B cell (primary cell): ENCODE results near the gene SMIM20. TPM values are rescaled to one million over a fixed set of nuclear protein-coding genes. Genes with fewer than 3 reads are reported as not detected.
A peak's percentile ranks its signal among the peaks of the same experiment; 100 is the strongest.

Experiments used
- ATAC-seq: fragments of 200-7000 bp; cut with Tn5 transposase; one replicate; pipeline ENCODE4 v1.10.0; 2021; ENCODE audit warnings: low read depth, mild to moderate bottlenecking, moderate number of reproducible peaks, moderate library complexity
- CTCF ChIA-PET: fragments of 350-600 bp; sonication (Branson Sonifier 250); formaldehyde crosslinking; loops from one replicate; lab custom pipeline; 2021; ENCODE audit warnings: antibody characterized with exemption, inconsistent platforms; lab: Charles Lee
- POLR2A ChIA-PET: fragments of 350-600 bp; sonication (Branson Sonifier 250); formaldehyde crosslinking; loops from one replicate; lab custom pipeline; 2021; ENCODE audit warnings: antibody characterized with exemption; lab: Charles Lee
- DNase-seq: peaks from one replicate; pipeline ENCODE4 v3.0.0; 2013
- H2AFZ ChIP-seq: 2 replicates; pipeline ENCODE4 v1.6.1; 2012; ENCODE audit warnings: mild to moderate bottlenecking, low read depth, low read length; ENCODE audit not compliant: insufficient read depth, poor library complexity, severe bottlenecking
- H3K27ac ChIP-seq, 2 donors: 1 replicate in 1 of 2; 2 replicates in 1 of 2; pipeline ENCODE4 v1.5.1; 2012 to 2013; ENCODE audit warnings: low read length in 2 of 2, mild to moderate bottlenecking in 2 of 2, moderate library complexity in 1 of 2
- H3K27me3 ChIP-seq, 4 experiments: fragments of 200-600 bp in 1 of 4; sonication (generic) in 1 of 4; replicated peaks in 1 of 4; 1 replicate in 2 of 4; 2 replicates in 2 of 4; pipeline versions ENCODE4 v1.6.1 to v1.7.0; 2013 to 2016; ENCODE audit warnings: low read length in 3 of 4, mild to moderate bottlenecking in 2 of 4, mixed read lengths in 1 of 4, moderate library complexity in 1 of 4; ENCODE audit not compliant: insufficient read depth in 4 of 4, control insufficient read depth in 3 of 4; ENCODE audit errors: control extremely low read depth in 1 of 4
- H3K36me3 ChIP-seq, 2 experiments: replicated peaks in 1 of 2; 1 replicate in 1 of 2; 2 replicates in 1 of 2; pipeline versions ENCODE4 v1.6.1 to v1.7.1; 2013; ENCODE audit warnings: low read length in 1 of 2; ENCODE audit not compliant: insufficient read depth in 2 of 2, control insufficient read depth in 1 of 2; ENCODE audit errors: control extremely low read depth in 1 of 2, extremely low read depth in 1 of 2
- H3K4me1 ChIP-seq, 2 donors: fragments of 200-600 bp in 1 of 2; sonication (generic) in 1 of 2; 1 replicate in 1 of 2; 2 replicates in 1 of 2; pipeline versions ENCODE4 v1.5.1 to v1.6.1; 2013 to 2017; ENCODE audit warnings: low read length in 2 of 2; ENCODE audit not compliant: control insufficient read depth in 2 of 2, insufficient read depth in 2 of 2
- H3K4me2 ChIP-seq: replicated peaks from 2 replicates; pipeline ENCODE3; 2012; ENCODE audit warnings: mild to moderate bottlenecking, low read depth, low read length; ENCODE audit not compliant: poor library complexity, severe bottlenecking
- H3K4me3 ChIP-seq, 5 experiments: fragments of 200-600 bp in 1 of 5; sonication (generic) in 1 of 5; 1 replicate in 3 of 5; 2 replicates in 2 of 5; pipeline versions ENCODE4 v1.5.1 to v1.7.0; 2011 to 2016; ENCODE audit warnings: low read length in 4 of 5, mild to moderate bottlenecking in 4 of 5, low read depth in 2 of 5, control low read depth in 1 of 5, moderate library complexity in 1 of 5; ENCODE audit not compliant: insufficient read depth in 1 of 5; ENCODE audit errors: control extremely low read depth in 1 of 5, extremely low read depth in 1 of 5
- H3K79me2 ChIP-seq: fragments of 200-600 bp; sonication (generic); one replicate; pipeline ENCODE4 v1.6.0; 2016; ENCODE audit warnings: low read length; ENCODE audit not compliant: control insufficient read depth, insufficient read depth
- H3K9ac ChIP-seq: fragments of 200-600 bp; sonication (generic); 2 replicates; pipeline ENCODE4 v1.6.1; 2017; ENCODE audit warnings: mild to moderate bottlenecking, low read length, moderate library complexity
- H3K9me3 ChIP-seq, 3 donors: one replicate each; pipeline versions ENCODE4 v1.6.1 to v1.7.1; 2013; ENCODE audit warnings: low read length in 2 of 3; ENCODE audit not compliant: control insufficient read depth in 2 of 3, insufficient read depth in 1 of 3; ENCODE audit errors: control extremely low read depth in 1 of 3
- H4K20me1 ChIP-seq: 2 replicates; pipeline ENCODE4 v1.6.0; 2012; ENCODE audit warnings: mild to moderate bottlenecking, low read length; ENCODE audit not compliant: insufficient read depth, control insufficient read depth, poor library complexity, severe bottlenecking
- H3K27ac Mint-ChIP-seq: one replicate; pipeline ENCODE4 v1.8.0; 2021; ENCODE audit warnings: mixed read lengths
- H3K27me3 Mint-ChIP-seq: one replicate; pipeline ENCODE4 v1.8.0; 2021; ENCODE audit warnings: mixed read lengths
- H3K4me1 Mint-ChIP-seq: one replicate; pipeline ENCODE4 v1.8.0; 2021; ENCODE audit warnings: mixed read lengths
- H3K4me3 Mint-ChIP-seq: one replicate; pipeline ENCODE4 v1.8.0; 2021; ENCODE audit warnings: mixed read lengths
- H3K9me3 Mint-ChIP-seq: one replicate; pipeline ENCODE4 v1.8.0; 2022; ENCODE audit warnings: mixed read lengths; ENCODE audit not compliant: insufficient read depth
- CTCF ChIP-seq: fragments of 200-600 bp; IDR thresholded peaks from one replicate; pipeline ENCODE4 v1.8.0; 2022; ENCODE audit warnings: antibody characterized with exemption, mild to moderate bottlenecking
- EZH2 ChIP-seq: IDR thresholded peaks from 2 replicates; pipeline ENCODE4 v1.6.1; 2012; ENCODE audit warnings: borderline replicate concordance, low read depth, mild to moderate bottlenecking, moderate library complexity, low read length; ENCODE audit not compliant: insufficient read depth, poor library complexity, severe bottlenecking
- WGBS: methylation state at CpG from one replicate; pipeline ENCODE4 v1.1.5; 2013; ENCODE audit warnings: missing lambda C conversion rate; ENCODE audit not compliant: insufficient coverage; 5-methylcytosine and 5-hydroxymethylcytosine counted together
- intact Hi-C: fragments of 100-400 bp; cut with micrococcal nuclease; formaldehyde crosslinking; loops from one replicate; pipeline ENCODE4 v1.10.0; 2022
- polyA plus RNA-seq: library from polyadenylated mRNA; depleted of rRNA; stranded (reverse); fragments of >200 nt; gene quantifications from 2 replicates; pipeline ENCODE4 v1.2.3, GENCODE V29; 2012
- total RNA-seq, 2 donors: library from RNA; stranded (reverse); fragments of 120-200 nt in 1 of 2; gene quantifications; 1 replicate in 1 of 2; 2 replicates in 1 of 2; pipeline versions ENCODE4 v1.2.3 to v1.2.4, GENCODE V29; 2013 to 2022

The SMIM20 gene
- total and polyA plus RNA-seq, 2 donors (not counting 1 experiment from before 2014, with no cell fraction given) = 12.6 to 20.2 TPM

DNA sequence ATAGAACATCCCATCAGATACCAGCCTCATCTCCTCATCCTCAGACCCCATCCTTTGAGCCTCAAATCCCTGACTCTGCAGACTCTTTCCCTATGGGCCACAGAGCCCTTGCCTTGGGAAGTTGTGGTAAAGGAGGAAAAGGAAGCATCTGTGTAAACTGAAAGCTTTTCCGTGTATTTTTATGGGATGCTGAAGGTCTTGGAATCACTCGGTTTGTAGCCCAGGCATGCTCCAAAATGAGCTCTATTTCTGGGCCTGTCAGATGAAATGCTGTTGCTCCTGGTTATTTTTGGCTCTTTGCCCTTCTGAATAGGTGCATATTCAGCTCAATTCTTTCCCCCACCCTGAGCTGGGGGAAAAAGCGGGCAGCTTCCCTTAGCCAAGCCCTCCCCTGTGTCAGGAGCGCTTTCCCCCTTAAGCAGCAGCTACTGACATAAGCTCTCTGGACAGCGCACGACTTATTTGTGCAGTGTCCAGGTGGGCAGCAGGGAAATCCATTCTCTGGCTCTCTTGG is 46.2 kb upstream of the SMIM20 start:
- no peaks in the 10 kb centered on the region for H3K27me3 Mint-ChIP-seq
- no peak for ATAC-seq
- intact Hi-C loops = loop anchor here (10.0 kb wide), 2 partner anchors 717 to 1017 kb away; partner anchors contain the start of gene TBC1D19

More for the DNA sequence above, 46.2 kb upstream of the SMIM20 start:
- H3K4me1 Mint-ChIP-seq = peaks cover 87% of the 10 kb centered on the region
- H3K4me1 ChIP-seq = peaks cover 94 to 97% of the 10 kb centered on the region in 2 donors
- H3K9me3 Mint-ChIP-seq = no peaks in the 10 kb centered on the region
- H3K27me3 ChIP-seq = no peaks in the 10 kb centered on the region
- no peaks in the 10 kb centered on the region for H4K20me1 ChIP-seq
- no peak overlapping the region for H3K9ac ChIP-seq
- H2AFZ ChIP-seq = no peak overlapping the region
- ChIA-PET CTCF (interaction anchor here (1.3 to 2.6 kb wide), 2 partner anchors 8 to 13 kb away, joined by 5 to 8 read pairs; no protein-coding TSS in a partner anchor), POLR2A (interaction anchor here (1.0 kb wide), 1 partner anchor 11 kb away, joined by 4 read pairs; no protein-coding TSS in a partner anchor)
- no peaks in the 10 kb centered on the region for H3K36me3 ChIP-seq
- peak overlapping the region; percentile 94 for H3K4me2 ChIP-seq
- no peak for DNase-seq
- H3K9me3 ChIP-seq = peaks cover 0 to 13% (median 10%) of the 10 kb centered on the region in 3 donors
- H3K27ac ChIP-seq = peak overlapping the region; percentile 14 to 85
- TF ChIP-seq EZH2 (no peak), CTCF (no peak)
- peak overlapping the region; percentile 74 for H3K4me3 Mint-ChIP-seq
- peak overlapping the region; percentile 91 for H3K27ac Mint-ChIP-seq
- peaks cover 57% of the 10 kb centered on the region for H3K79me2 ChIP-seq
- peak overlapping the region in 1 of 5 experiments; percentile 23 for H3K4me3 ChIP-seq
- WGBS = 88% methylated on average over 5 of the region's 6 CpGs
